Thyroid gland (tissue), 4 donors: Measurements from ENCODE around the gene NRTN. TPM values are rescaled to one million over a fixed set of nuclear protein-coding genes. Genes with fewer than 3 reads are reported as not detected.
A peak's percentile ranks its signal among the peaks of the same experiment; 100 is the strongest.

Experiments
- DNase-seq, 2 donors: peaks; one replicate each; pipeline ENCODE4 v3.0.0-alpha.2; 2019
- H3K27ac ChIP-seq, 3 donors: fragments of 200-600 bp; sonication (generic); 1 replicate in 2 of 3; 2 replicates in 1 of 3; pipeline ENCODE4 v1.5.1; 2016 to 2019; ENCODE audit warnings: mild to moderate bottlenecking in 1 of 3, moderate library complexity in 1 of 3
- H3K27me3 ChIP-seq: fragments of 200-600 bp; sonication (generic); one replicate; pipeline ENCODE4 v1.5.1; 2019
- H3K36me3 ChIP-seq, 2 donors: fragments of 200-600 bp; sonication (generic); one replicate each; pipeline ENCODE4 v1.5.1; 2016 to 2019
- H3K4me1 ChIP-seq, 2 donors: fragments of 200-600 bp; sonication (generic); one replicate each; pipeline ENCODE4 v1.5.1; 2017 to 2019
- H3K4me3 ChIP-seq, 3 donors: fragments of 200-600 bp; sonication (generic); replicated peaks in 1 of 3; 1 replicate in 2 of 3; 2 replicates in 1 of 3; pipeline ENCODE4 v1.5.1; 2016; ENCODE audit warnings: mild to moderate bottlenecking in 1 of 3
- H3K9me3 ChIP-seq: fragments of 200-600 bp; sonication (generic); one replicate; pipeline ENCODE4 v1.5.1; 2017
- CTCF ChIP-seq, 6 experiments: fragments of 200-600 bp in 3 of 6; fragments of 450-650 bp in 3 of 6; sonication (generic) in 3 of 6; IDR thresholded peaks; one replicate each; pipeline ENCODE4 v1.5.1; 2016 to 2019; ENCODE audit warnings: antibody characterized with exemption in 6 of 6, mild to moderate bottlenecking in 2 of 6, inconsistent platforms in 1 of 6, moderate library complexity in 1 of 6
- POLR2A ChIP-seq, 2 donors: fragments of 450-650 bp; IDR thresholded peaks; one replicate each; pipeline ENCODE4 v1.6.1; 2017; ENCODE audit warnings: antibody characterized with exemption in 2 of 2, mild to moderate bottlenecking in 2 of 2, moderate library complexity in 1 of 2
- WGBS, 2 donors: methylation state at CpG; one replicate each; pipeline ENCODE4 v1.1.5; 2017; 5-methylcytosine and 5-hydroxymethylcytosine counted together
- intact Hi-C: fragments of 100-400 bp; cut with DNase I; formaldehyde crosslinking; loops from one replicate; pipeline ENCODE4 v1.15.1; 2023
- total RNA-seq, 4 donors: library from RNA; depleted of rRNA; stranded (reverse); fragments of >200 nt; gene quantifications; one replicate each; pipeline ENCODE4 v1.2.3, GENCODE V29; 2016

Gene NRTN
- total RNA-seq, 4 donors from 2014 or later, result 0.71 to 8.1 (median 1.3) TPM

GRCh38 chr19:5803441-5803751, 1.5 kb upstream of the NRTN start:
- H3K9me3 ChIP-seq, result no peaks in the 10 kb centered on the region
- H3K4me3 ChIP-seq, result no peak overlapping the region
- intact Hi-C loops, result loop anchor here (10.0 kb wide), 1 partner anchor 161 kb away; no protein-coding TSS in a partner anchor
- H3K27me3 ChIP-seq, result peaks cover 3% of the 10 kb centered on the region
- 0 to 12% methylated on average over 2 to 4 of the region's 8 CpGs for WGBS, 2 donors
- TF ChIP-seq POLR2A (IDR thresholded peaks at IDR 0.05) (no peak), CTCF (IDR thresholded peaks at IDR 0.05) (no peak)
- H3K4me1 ChIP-seq, result peaks cover 9 to 25% of the 10 kb centered on the region in 2 donors
- H3K36me3 ChIP-seq, result no peaks in the 10 kb centered on the region
- no peak overlapping the region for H3K27ac ChIP-seq
- no peak for DNase-seq

DNA sequence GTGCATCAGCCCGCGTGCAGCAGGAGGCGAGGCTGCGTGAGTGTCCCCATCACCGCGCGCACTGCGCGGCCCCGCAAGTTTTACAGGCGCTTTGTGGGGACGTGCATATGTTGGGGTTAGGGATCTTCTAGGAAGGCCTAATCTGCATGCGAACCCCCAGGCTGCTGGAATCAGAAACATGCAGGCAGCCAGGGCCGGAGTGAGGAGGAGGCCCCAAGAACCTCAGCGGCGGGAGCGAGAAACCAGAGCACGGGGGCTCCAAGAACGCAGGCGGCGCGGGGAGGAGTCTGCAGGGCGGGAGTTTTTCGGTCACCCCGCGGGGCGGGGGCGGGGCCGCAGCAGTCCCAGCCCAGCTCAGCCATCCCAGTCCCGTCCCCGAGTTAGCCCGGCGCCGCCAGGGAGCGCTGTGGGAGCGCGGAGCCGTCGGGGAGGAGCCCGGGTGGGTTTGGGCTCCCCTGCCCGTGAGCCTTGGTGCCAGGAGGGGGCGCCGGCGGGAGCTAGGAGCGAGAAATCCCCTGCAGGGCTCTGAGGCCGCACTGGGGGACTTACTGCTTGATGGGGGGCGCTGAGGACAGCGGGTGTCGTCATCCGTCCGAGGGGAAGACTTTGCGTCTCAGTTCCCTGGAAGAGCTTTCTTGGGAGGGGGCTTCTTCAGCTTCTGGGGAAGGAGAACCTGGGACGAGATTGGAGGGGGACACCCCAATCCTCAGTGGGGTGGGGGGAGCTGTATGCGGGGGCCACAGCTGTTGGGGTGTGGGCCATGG, 933 bp upstream of the NRTN start:
- Histone ChIP-seq H3K9me3 (no peaks in the 10 kb centered on the region), H3K27me3 (peaks cover 3% of the 10 kb centered on the region), H3K4me3 (peak overlapping the region in 1 of 3 donors; percentile 14), H3K36me3 (no peaks in the 10 kb centered on the region), H3K27ac (no peak overlapping the region), H3K4me1 (peaks cover 9 to 25% of the 10 kb centered on the region in 2 donors)
- intact Hi-C loops, result loop anchor here (2.0 to 10.0 kb wide), 2 partner anchors 89 to 161 kb away; no protein-coding TSS in a partner anchor
- 4 to 5% methylated on average over 5 to 18 of the region's 54 CpGs for WGBS, 2 donors
- no peak for TF ChIP-seq POLR2A (IDR thresholded peaks at IDR 0.05)
- peak; percentile 60 to 94 (median 84) for TF ChIP-seq CTCF (IDR thresholded peaks at IDR 0.05)
- DNase-seq, result peak; percentile 75 to 80

DNA sequence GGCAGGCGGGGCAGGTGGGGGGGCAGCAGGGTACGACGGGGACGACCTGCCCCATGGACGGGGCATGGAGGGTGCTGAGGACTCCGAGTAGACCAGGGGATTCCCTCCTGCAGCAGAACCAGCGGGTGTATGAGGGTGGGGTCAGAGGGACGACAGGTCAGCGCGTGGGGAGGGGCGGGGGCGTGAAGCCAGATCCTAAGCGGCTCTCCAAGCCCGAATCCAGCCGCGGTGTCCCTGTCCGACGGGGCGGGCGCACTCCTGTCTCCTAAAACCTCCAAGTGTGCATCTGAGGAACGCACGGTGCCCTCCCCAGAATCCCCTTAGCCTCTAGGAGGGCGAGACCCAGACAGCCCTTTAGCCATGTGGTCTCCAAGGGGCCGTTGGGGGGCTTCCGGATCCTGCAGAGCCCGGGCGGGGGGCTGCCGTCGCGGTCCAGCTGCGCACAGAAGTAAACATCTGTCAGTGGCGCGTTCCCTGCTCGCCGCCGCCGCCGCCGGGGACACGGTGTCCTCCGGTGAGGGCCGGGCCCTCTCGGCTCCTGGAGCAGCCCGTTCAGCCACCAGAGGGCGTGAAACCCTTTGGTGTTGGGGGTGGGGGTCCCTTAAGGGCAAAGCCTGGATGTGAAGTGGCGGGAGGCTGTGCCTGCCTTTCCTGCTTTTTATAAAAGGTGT, 730 bp downstream of the NRTN start:
- Histone ChIP-seq H3K27ac (peak overlapping the region in 1 of 3 donors; percentile 58), H3K4me1 (peaks cover 9 to 25% of the 10 kb centered on the region in 2 donors), H3K36me3 (no peaks in the 10 kb centered on the region), H3K9me3 (no peaks in the 10 kb centered on the region), H3K4me3 (peak overlapping the region in 1 of 3 donors; percentile 35), H3K27me3 (peaks cover 3% of the 10 kb centered on the region)
- intact Hi-C loops, result loop anchor here (2.0 to 10.0 kb wide), 3 partner anchors 87 to 217 kb away; no protein-coding TSS in a partner anchor
- peak; percentile 25 to 77 (median 64) for TF ChIP-seq CTCF (IDR thresholded peaks at IDR 0.05)
- TF ChIP-seq POLR2A (IDR thresholded peaks at IDR 0.05), result no peak
- 1 to 7% methylated on average over 13 to 32 of the region's 46 CpGs for WGBS, 2 donors
- DNase-seq, result peak; percentile 79 to 82

- Histone ChIP-seq H3K27me3 (peaks cover 3% of the 10 kb centered on the region), H3K36me3 (no peaks in the 10 kb centered on the region), H3K27ac (no peak overlapping the region), H3K4me1 (peaks cover 9 to 25% of the 10 kb centered on the region in 2 donors), H3K9me3 (no peaks in the 10 kb centered on the region), H3K4me3 (no peak overlapping the region)
- 31 to 41% methylated on average over 6 of the region's 6 CpGs for WGBS, 2 donors
- TF ChIP-seq CTCF (IDR thresholded peaks at IDR 0.05), result peak in 2 of 6 experiments; percentile 5 to 8
- TF ChIP-seq POLR2A (IDR thresholded peaks at IDR 0.05), result no peak
- intact Hi-C loops, result loop anchor here (5.0 to 10.0 kb wide), 2 partner anchors 159 to 216 kb away; no protein-coding TSS in a partner anchor
- DNase-seq, result no peak
These were observed 1.2 kb downstream of the NRTN start for GRCh38 chr19:5806133-5806489.

DNA sequence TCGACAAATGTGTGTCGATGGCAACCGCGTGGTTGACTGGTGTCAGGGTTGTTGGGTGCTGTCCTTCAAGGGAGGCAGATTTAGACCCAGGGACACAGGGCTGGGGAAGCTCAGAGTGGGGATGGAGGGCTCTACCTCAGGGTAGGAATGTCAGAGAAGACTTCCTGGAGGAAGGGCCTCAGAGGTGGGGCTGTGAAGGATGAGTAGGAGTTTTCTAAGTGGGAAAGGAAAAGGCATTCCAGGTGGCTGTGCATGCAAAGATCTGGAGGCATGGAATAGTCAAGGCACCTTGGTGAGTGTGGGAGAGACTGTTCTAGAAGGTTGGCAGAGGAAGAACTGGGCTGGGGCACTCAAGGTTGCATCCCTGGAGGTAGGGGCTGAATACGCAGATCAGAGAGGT, 2.0 kb downstream of the NRTN start:
- WGBS, 2 donors, result 93 to 98% methylated on average over 5 of the region's 5 CpGs
- intact Hi-C loops, result loop anchor here (5.0 to 10.0 kb wide), 2 partner anchors 158 to 215 kb away; no protein-coding TSS in a partner anchor
- no peak for TF ChIP-seq CTCF (IDR thresholded peaks at IDR 0.05)
- TF ChIP-seq POLR2A (IDR thresholded peaks at IDR 0.05), result no peak
- peaks cover 3% of the 10 kb centered on the region for H3K27me3 ChIP-seq
- no peak overlapping the region for H3K27ac ChIP-seq
- no peak for DNase-seq
- H3K36me3 ChIP-seq, result no peaks in the 10 kb centered on the region
- H3K9me3 ChIP-seq, result no peaks in the 10 kb centered on the region
- peaks cover 9 to 25% of the 10 kb centered on the region in 2 donors for H3K4me1 ChIP-seq
- H3K4me3 ChIP-seq, result no peak overlapping the region
